Mesodermal cell (in vitro differentiated cells): ENCODE results near the gene GAN.

Source experiments
- H3K27ac ChIP-seq: 2 replicates; pipeline ENCODE4 v1.7.0; 2013; ENCODE audit warnings: mild to moderate bottlenecking, low read depth, low read length, moderate library complexity; ENCODE audit not compliant: severe bottlenecking
- H3K36me3 ChIP-seq: 2 replicates; pipeline ENCODE4 v1.7.1; 2013; ENCODE audit warnings: mild to moderate bottlenecking, low read length, moderate library complexity; ENCODE audit not compliant: control insufficient read depth, insufficient read depth
- H3K4me1 ChIP-seq: one replicate; pipeline ENCODE4 v1.7.1; 2013; ENCODE audit warnings: mild to moderate bottlenecking, low read length; ENCODE audit not compliant: insufficient read depth, control insufficient read depth, poor library complexity, severe bottlenecking
- H3K4me3 ChIP-seq: 2 replicates; pipeline ENCODE4 v1.7.0; 2013; ENCODE audit warnings: low read length, control low read depth, mild to moderate bottlenecking; ENCODE audit not compliant: insufficient read depth, poor library complexity, severe bottlenecking; ENCODE audit errors: extremely low read depth
- H3K9me3 ChIP-seq: 2 replicates; pipeline ENCODE4 v1.7.1; 2013; ENCODE audit warnings: mild to moderate bottlenecking, low read length, moderate library complexity; ENCODE audit not compliant: control insufficient read depth
- WGBS, 2 experiments: methylation state at CpG; one replicate each; pipeline ENCODE4 v1.1.5; 2013; ENCODE audit warnings: missing lambda C conversion rate in 2 of 2; ENCODE audit not compliant: insufficient coverage in 2 of 2; 5-methylcytosine and 5-hydroxymethylcytosine counted together

The GAN gene

GRCh38 chr16:81378049-81378448 lies 63.3 kb downstream of the GAN start:
- no peak overlapping the region for H3K27ac ChIP-seq
- no peak overlapping the region for H3K4me3 ChIP-seq
- WGBS, 2 experiments, result 88 to 93% methylated on average over 3 to 4 of the region's 4 CpGs
- peaks cover 57% of the 10 kb centered on the region for H3K36me3 ChIP-seq
- no peaks in the 10 kb centered on the region for H3K4me1 ChIP-seq
- no peaks in the 10 kb centered on the region for H3K9me3 ChIP-seq

GRCh38 chr16:81380932-81381331 lies 66.2 kb downstream of the GAN start:
- Histone ChIP-seq H3K27ac (no peak overlapping the region), H3K9me3 (no peaks in the 10 kb centered on the region), H3K4me1 (no peaks in the 10 kb centered on the region), H3K4me3 (no peak overlapping the region), H3K36me3 (peaks cover 58% of the 10 kb centered on the region)
- WGBS, 2 experiments, result 84 to 100% methylated on average over 2 to 3 of the region's 3 CpGs

GRCh38 chr16:81384006-81384405 lies 69.2 kb downstream of the GAN start:
- H3K36me3 ChIP-seq, result peaks cover 42% of the 10 kb centered on the region
- H3K9me3 ChIP-seq, result no peaks in the 10 kb centered on the region
- H3K4me3 ChIP-seq, result no peak overlapping the region
- no peak overlapping the region for H3K27ac ChIP-seq
- H3K4me1 ChIP-seq, result no peaks in the 10 kb centered on the region

- no peaks in the 10 kb centered on the region for H3K4me1 ChIP-seq
- WGBS, 2 experiments, result 100% methylated on average over 1 to 3 of the region's 4 CpGs
- H3K27ac ChIP-seq, result no peak overlapping the region
- no peak overlapping the region for H3K4me3 ChIP-seq
- H3K36me3 ChIP-seq, result peaks cover 42% of the 10 kb centered on the region
- H3K9me3 ChIP-seq, result no peaks in the 10 kb centered on the region
Measured at GRCh38 chr16:81385031-81385756, 70.4 kb downstream of the GAN start.

- Histone ChIP-seq H3K27ac (no peak overlapping the region), H3K4me3 (no peak overlapping the region), H3K4me1 (no peaks in the 10 kb centered on the region), H3K9me3 (no peaks in the 10 kb centered on the region), H3K36me3 (peaks cover 37% of the 10 kb centered on the region)
- WGBS, 2 experiments, result 96% methylated on average over 14 of the region's 14 CpGs
Measured at GRCh38 chr16:81388357-81388756, 73.6 kb downstream of the GAN start.

- WGBS, 2 experiments, result 90 to 95% methylated on average over 9 to 10 of the region's 10 CpGs
- Histone ChIP-seq H3K4me1 (no peaks in the 10 kb centered on the region), H3K4me3 (no peak overlapping the region), H3K9me3 (no peaks in the 10 kb centered on the region), H3K36me3 (peaks cover 30% of the 10 kb centered on the region), H3K27ac (no peak overlapping the region)
Measured at GRCh38 chr16:81390840-81391239, 76.1 kb downstream of the GAN start.

GRCh38 chr16:81392011-81392410 lies 77.2 kb downstream of the GAN start:
- no peaks in the 10 kb centered on the region for H3K9me3 ChIP-seq
- WGBS, 2 experiments, result 93 to 100% methylated on average over 3 to 4 of the region's 6 CpGs
- no peak overlapping the region for H3K4me3 ChIP-seq
- no peak overlapping the region for H3K27ac ChIP-seq
- peaks cover 29% of the 10 kb centered on the region for H3K36me3 ChIP-seq
- H3K4me1 ChIP-seq, result no peaks in the 10 kb centered on the region

- 83 to 99% methylated on average over 2 to 7 of the region's 7 CpGs for WGBS, 2 experiments
Measured at GRCh38 chr16:81394416-81394815, 79.7 kb downstream of the GAN start.

GRCh38 chr16:81394966-81395655 lies 80.3 kb downstream of the GAN start:
- Histone ChIP-seq H3K9me3 (peaks cover 9% of the 10 kb centered on the region), H3K36me3 (peaks cover 12% of the 10 kb centered on the region), H3K4me1 (no peaks in the 10 kb centered on the region), H3K4me3 (no peak overlapping the region), H3K27ac (no peak overlapping the region)
- 91 to 100% methylated on average over 4 to 10 of the region's 13 CpGs for WGBS, 2 experiments

More at GRCh38 chr16:81394416-81394815, 79.7 kb downstream of the GAN start:
- Histone ChIP-seq H3K27ac (no peak overlapping the region), H3K4me3 (no peak overlapping the region), H3K4me1 (no peaks in the 10 kb centered on the region), H3K9me3 (peaks cover 2% of the 10 kb centered on the region), H3K36me3 (peaks cover 14% of the 10 kb centered on the region)

- WGBS, 2 experiments, result 91 to 92% methylated on average over 18 to 20 of the region's 21 CpGs
- peaks cover 4% of the 10 kb centered on the region for H3K36me3 ChIP-seq
- H3K4me3 ChIP-seq, result no peak overlapping the region
- H3K4me1 ChIP-seq, result peaks cover 5% of the 10 kb centered on the region
- no peak overlapping the region for H3K27ac ChIP-seq
- peaks cover 10% of the 10 kb centered on the region for H3K9me3 ChIP-seq
Measured at GRCh38 chr16:81397058-81397878, 82.5 kb downstream of the GAN start.
